ENCODE data around the gene TRIM47.
A peak's percentile ranks its signal among the peaks of the same experiment; 100 is the strongest.

Gene TRIM47

DNA sequence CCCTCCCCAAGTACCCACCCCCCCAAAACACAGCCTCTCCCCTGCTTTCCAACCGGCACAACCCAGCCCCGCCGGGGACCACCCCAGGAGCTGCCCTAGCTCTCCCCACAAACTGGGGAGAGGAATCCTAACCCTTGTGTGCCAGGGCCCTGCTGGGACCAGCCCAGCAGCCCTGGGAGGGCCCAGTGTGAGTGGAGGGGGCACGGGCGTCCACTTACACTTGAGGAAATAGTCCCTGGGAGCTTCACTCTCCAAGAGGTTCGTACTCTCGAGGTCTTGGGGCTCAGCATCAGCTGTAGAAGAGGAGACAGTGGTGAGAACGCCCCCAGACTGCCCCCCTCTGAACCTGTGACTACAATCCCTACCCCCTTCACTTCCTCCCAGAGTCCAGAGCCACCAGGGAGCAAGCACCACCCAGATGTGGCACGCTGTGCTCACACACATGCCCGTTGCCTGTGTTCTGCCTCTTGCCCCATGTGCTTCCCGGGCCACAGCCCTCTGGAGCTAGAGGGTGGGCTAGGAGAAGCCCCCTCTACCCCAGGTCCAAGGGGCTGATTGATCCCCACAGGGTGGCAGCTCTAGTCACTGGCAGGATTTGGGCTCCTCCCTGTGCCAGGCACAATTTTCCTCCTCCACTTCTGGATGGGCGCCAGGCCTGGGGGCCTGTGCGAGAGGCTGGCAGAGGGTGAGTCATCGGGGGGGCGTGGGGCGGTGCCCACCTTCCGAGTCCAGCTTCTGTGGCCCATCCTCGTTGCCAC, 3.0 kb downstream of the TRIM47 start:
- Histone ChIP-seq H3K79me2 (ENCODE audit: low read length) (peaks cover 35% of the 10 kb centered on the region), H3K36me3 (replicated peaks; ENCODE audit: insufficient read depth, low read length) (peaks cover 4% of the 10 kb centered on the region; the same call in 1 of the 2 replicates), H3K4me3 (ENCODE audit: low read length) (peak overlapping the region; percentile 92), H3K4me1 (ENCODE audit: low read length) (peaks cover 28% of the 10 kb centered on the region), H3K27ac (ENCODE audit: low read length) (peak overlapping the region; percentile 99), H4K20me1 (ENCODE audit: insufficient read depth, low read length) (no peaks in the 10 kb centered on the region), H3K27me3 (replicated peaks; ENCODE audit: insufficient read depth, low read length) (no peaks in the 10 kb centered on the region), H2AFZ (ENCODE audit: low read length) (no peak overlapping the region), H3F3A (ENCODE audit: insufficient read depth, low read length) (peaks cover 45% of the 10 kb centered on the region), H3K4me2 (ENCODE audit: low read depth, low read length) (peak overlapping the region; percentile 97), H3K9me2 (replicated peaks; ENCODE audit: insufficient read depth, low read length) (no peaks in the 10 kb centered on the region), H3K9me3 (replicated peaks; ENCODE audit: insufficient read depth, low read length) (no peaks in the 10 kb centered on the region), H3K9ac (ENCODE audit: low read length) (peak overlapping the region; percentile 100)
- TF ChIP-seq, protein P1, sequence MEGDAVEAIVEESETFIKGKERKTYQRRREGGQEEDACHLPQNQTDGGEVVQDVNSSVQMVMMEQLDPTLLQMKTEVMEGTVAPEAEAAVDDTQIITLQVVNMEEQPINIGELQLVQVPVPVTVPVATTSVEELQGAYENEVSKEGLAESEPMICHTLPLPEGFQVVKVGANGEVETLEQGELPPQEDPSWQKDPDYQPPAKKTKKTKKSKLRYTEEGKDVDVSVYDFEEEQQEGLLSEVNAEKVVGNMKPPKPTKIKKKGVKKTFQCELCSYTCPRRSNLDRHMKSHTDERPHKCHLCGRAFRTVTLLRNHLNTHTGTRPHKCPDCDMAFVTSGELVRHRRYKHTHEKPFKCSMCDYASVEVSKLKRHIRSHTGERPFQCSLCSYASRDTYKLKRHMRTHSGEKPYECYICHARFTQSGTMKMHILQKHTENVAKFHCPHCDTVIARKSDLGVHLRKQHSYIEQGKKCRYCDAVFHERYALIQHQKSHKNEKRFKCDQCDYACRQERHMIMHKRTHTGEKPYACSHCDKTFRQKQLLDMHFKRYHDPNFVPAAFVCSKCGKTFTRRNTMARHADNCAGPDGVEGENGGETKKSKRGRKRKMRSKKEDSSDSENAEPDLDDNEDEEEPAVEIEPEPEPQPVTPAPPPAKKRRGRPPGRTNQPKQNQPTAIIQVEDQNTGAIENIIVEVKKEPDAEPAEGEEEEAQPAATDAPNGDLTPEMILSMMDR (IDR thresholded peaks at IDR 0.05; ENCODE audit: low read length), result no peak
- TF ChIP-seq EZH2 (optimal IDR thresholded peaks at IDR 0.05; ENCODE audit: low read depth, low read length) (no peak), EZH2phosphoT487 (IDR thresholded peaks at IDR 0.05; ENCODE audit: low read length) (no peak)
- DNase-seq, result no peak

GRCh38 chr17:75874323-75875181, 3.8 kb downstream of the TRIM47 start:
- Histone ChIP-seq H3K4me2 (ENCODE audit: low read depth, low read length) (no peak overlapping the region), H3K79me2 (ENCODE audit: low read length) (peaks cover 35% of the 10 kb centered on the region), H3K9ac (ENCODE audit: low read length) (no peak overlapping the region), H3K36me3 (replicated peaks; ENCODE audit: insufficient read depth, low read length) (peaks cover 4% of the 10 kb centered on the region; the same call in 1 of the 2 replicates), H3K9me3 (replicated peaks; ENCODE audit: insufficient read depth, low read length) (no peaks in the 10 kb centered on the region), H3K27me3 (replicated peaks; ENCODE audit: insufficient read depth, low read length) (no peaks in the 10 kb centered on the region), H3K9me2 (replicated peaks; ENCODE audit: insufficient read depth, low read length) (no peaks in the 10 kb centered on the region), H2AFZ (ENCODE audit: low read length) (no peak overlapping the region), H3K4me1 (ENCODE audit: low read length) (peaks cover 28% of the 10 kb centered on the region), H3K4me3 (ENCODE audit: low read length) (no peak overlapping the region), H4K20me1 (ENCODE audit: insufficient read depth, low read length) (no peaks in the 10 kb centered on the region), H3F3A (ENCODE audit: insufficient read depth, low read length) (peaks cover 45% of the 10 kb centered on the region), H3K27ac (ENCODE audit: low read length) (peak overlapping the region; percentile 83; the same call in 1 of the 2 replicates)
- no peak for DNase-seq
- TF ChIP-seq EZH2 (optimal IDR thresholded peaks at IDR 0.05; ENCODE audit: low read depth, low read length) (no peak), EZH2phosphoT487 (IDR thresholded peaks at IDR 0.05; ENCODE audit: low read length) (no peak)
- TF ChIP-seq, protein P1 (IDR thresholded peaks at IDR 0.05; ENCODE audit: low read length), result no peak

GRCh38 chr17:75873587-75874322, 4.6 kb downstream of the TRIM47 start:
- Histone ChIP-seq H3K27ac (ENCODE audit: low read length) (peak overlapping the region; percentile 83; the same call in 1 of the 2 replicates), H3K4me2 (ENCODE audit: low read depth, low read length) (no peak overlapping the region), H3K4me1 (ENCODE audit: low read length) (peaks cover 25% of the 10 kb centered on the region)

More at GRCh38 chr17:75873587-75874322, 4.6 kb downstream of the TRIM47 start:
- no peaks in the 10 kb centered on the region for H3K9me3 ChIP-seq (replicated peaks; ENCODE audit: insufficient read depth, low read length)
- H2AFZ ChIP-seq (ENCODE audit: low read length), result no peak overlapping the region
- H3K9me2 ChIP-seq (replicated peaks; ENCODE audit: insufficient read depth, low read length), result no peaks in the 10 kb centered on the region
- H4K20me1 ChIP-seq (ENCODE audit: insufficient read depth, low read length), result no peaks in the 10 kb centered on the region
- no peak for DNase-seq
- peaks cover 43% of the 10 kb centered on the region for H3F3A ChIP-seq (ENCODE audit: insufficient read depth, low read length)
- H3K36me3 ChIP-seq (replicated peaks; ENCODE audit: insufficient read depth, low read length), result peaks cover 4% of the 10 kb centered on the region; the same call in 1 of the 2 replicates
- H3K4me3 ChIP-seq (ENCODE audit: low read length), result no peak overlapping the region
- no peaks in the 10 kb centered on the region for H3K27me3 ChIP-seq (replicated peaks; ENCODE audit: insufficient read depth, low read length)
- H3K79me2 ChIP-seq (ENCODE audit: low read length), result peaks cover 35% of the 10 kb centered on the region
- no peak overlapping the region for H3K9ac ChIP-seq (ENCODE audit: low read length)
- TF ChIP-seq, protein P1 (IDR thresholded peaks at IDR 0.05; ENCODE audit: low read length), result no peak
- TF ChIP-seq EZH2phosphoT487 (IDR thresholded peaks at IDR 0.05; ENCODE audit: low read length) (no peak), EZH2 (optimal IDR thresholded peaks at IDR 0.05; ENCODE audit: low read depth, low read length) (no peak)

Measured in MM.1S (cell line).